CD4-positive, alpha-beta T cell treated with Interleukin-17A for 1 hour (primary cell): ENCODE results near the gene SERAC1.
"Not testable (repeated sequence)": the region's sequence is repeated elsewhere in the genome, so short reads cannot be mapped to it uniquely, and the experiment has no call there.

Experiments
- DNase-seq: peaks from one replicate; pipeline ENCODE4 v3.0.0-alpha.2; 2020

The SERAC1 gene

GRCh38 chr6:158168040-158168289 is at the start of gene SERAC1:
TSS of gene SERAC1 (minus strand) at chr6:158168262. CDS start at chr6:158158363, 9,899 bp downstream.
- no peak for DNase-seq

GRCh38 chr6:158213925-158214674 is 46.0 kb upstream of the SERAC1 start:
- peak; percentile 74 for DNase-seq

- no peak for DNase-seq
Measured at GRCh38 chr6:158211273-158212055, 43.4 kb upstream of the SERAC1 start.

- DNase-seq: not testable (repeated sequence)
Measured at GRCh38 chr6:158209582-158210333, 41.7 kb upstream of the SERAC1 start.

GRCh38 chr6:158208226-158209030 is 40.4 kb upstream of the SERAC1 start:
- DNase-seq: not testable (repeated sequence)

GRCh38 chr6:158207422-158207788 is 39.3 kb upstream of the SERAC1 start:
- no peak for DNase-seq

GRCh38 chr6:158206740-158207421 is 38.8 kb upstream of the SERAC1 start:
- no peak for DNase-seq

- DNase-seq: no peak
Measured at GRCh38 chr6:158205169-158205944, 37.3 kb upstream of the SERAC1 start.

GRCh38 chr6:158198461-158198860 is 30.4 kb upstream of the SERAC1 start:
- DNase-seq: no peak

- DNase-seq: no peak
Measured at GRCh38 chr6:158194487-158195280, 26.6 kb upstream of the SERAC1 start.

GRCh38 chr6:158191761-158192160 is 23.7 kb upstream of the SERAC1 start:
- no peak for DNase-seq

- DNase-seq: no peak
Measured at GRCh38 chr6:158191032-158191431, 23.0 kb upstream of the SERAC1 start.

- DNase-seq: no peak
Measured at GRCh38 chr6:158188591-158188990, 20.5 kb upstream of the SERAC1 start.

- DNase-seq: no peak
Measured at GRCh38 chr6:158185729-158186456, 17.8 kb upstream of the SERAC1 start.

- no peak for DNase-seq
Measured at GRCh38 chr6:158184608-158185007, 16.5 kb upstream of the SERAC1 start.

- not testable (repeated sequence) for DNase-seq
Measured at GRCh38 chr6:158183174-158183972, 15.3 kb upstream of the SERAC1 start.

GRCh38 chr6:158177712-158178111 is 9.7 kb upstream of the SERAC1 start:
- DNase-seq: not testable (repeated sequence)

GRCh38 chr6:158175111-158175510 is 7.0 kb upstream of the SERAC1 start:
- DNase-seq: no peak

GRCh38 chr6:158174514-158174913 is 6.5 kb upstream of the SERAC1 start:
- no peak for DNase-seq
